Subcutaneous abdominal adipose tissue (tissue), 5 donors: ENCODE data around the gene NETO1.

Source experiments
- H3K27ac ChIP-seq: one replicate; pipeline ENCODE4 v1.7.0; 2013; ENCODE audit warnings: low read depth, mild to moderate bottlenecking, inconsistent platforms, low read length, moderate library complexity
- H3K27me3 ChIP-seq, 5 donors: one replicate each; pipeline ENCODE4 v1.7.0; 2013; ENCODE audit warnings: low read length in 5 of 5, inconsistent platforms in 1 of 5; ENCODE audit not compliant: control insufficient read depth in 5 of 5, insufficient read depth in 4 of 5
- H3K36me3 ChIP-seq, 5 donors: one replicate each; pipeline ENCODE4 v1.7.0; 2013; ENCODE audit warnings: low read length in 5 of 5; ENCODE audit not compliant: control insufficient read depth in 5 of 5, insufficient read depth in 5 of 5
- H3K4me1 ChIP-seq, 5 donors: one replicate each; pipeline ENCODE4 v1.7.0; 2013; ENCODE audit warnings: low read length in 5 of 5, mild to moderate bottlenecking in 3 of 5, moderate library complexity in 1 of 5; ENCODE audit not compliant: control insufficient read depth in 5 of 5, insufficient read depth in 5 of 5
- H3K4me3 ChIP-seq, 5 donors: one replicate each; pipeline ENCODE4 v1.7.0; 2013; ENCODE audit warnings: low read length in 5 of 5, low read depth in 1 of 5
- H3K9ac ChIP-seq, 5 donors: one replicate each; pipeline ENCODE4 v1.7.0; 2013; ENCODE audit warnings: low read length in 5 of 5, mild to moderate bottlenecking in 4 of 5, moderate library complexity in 3 of 5
- H3K9me3 ChIP-seq, 5 donors: one replicate each; pipeline ENCODE4 v1.7.0; 2013; ENCODE audit warnings: low read length in 5 of 5; ENCODE audit not compliant: control insufficient read depth in 5 of 5
- donor health status: healthy.
- donor health status: healthy.
- donor health status: healthy.
- donor health status: healthy.
- donor health status: healthy.

The NETO1 gene

DNA sequence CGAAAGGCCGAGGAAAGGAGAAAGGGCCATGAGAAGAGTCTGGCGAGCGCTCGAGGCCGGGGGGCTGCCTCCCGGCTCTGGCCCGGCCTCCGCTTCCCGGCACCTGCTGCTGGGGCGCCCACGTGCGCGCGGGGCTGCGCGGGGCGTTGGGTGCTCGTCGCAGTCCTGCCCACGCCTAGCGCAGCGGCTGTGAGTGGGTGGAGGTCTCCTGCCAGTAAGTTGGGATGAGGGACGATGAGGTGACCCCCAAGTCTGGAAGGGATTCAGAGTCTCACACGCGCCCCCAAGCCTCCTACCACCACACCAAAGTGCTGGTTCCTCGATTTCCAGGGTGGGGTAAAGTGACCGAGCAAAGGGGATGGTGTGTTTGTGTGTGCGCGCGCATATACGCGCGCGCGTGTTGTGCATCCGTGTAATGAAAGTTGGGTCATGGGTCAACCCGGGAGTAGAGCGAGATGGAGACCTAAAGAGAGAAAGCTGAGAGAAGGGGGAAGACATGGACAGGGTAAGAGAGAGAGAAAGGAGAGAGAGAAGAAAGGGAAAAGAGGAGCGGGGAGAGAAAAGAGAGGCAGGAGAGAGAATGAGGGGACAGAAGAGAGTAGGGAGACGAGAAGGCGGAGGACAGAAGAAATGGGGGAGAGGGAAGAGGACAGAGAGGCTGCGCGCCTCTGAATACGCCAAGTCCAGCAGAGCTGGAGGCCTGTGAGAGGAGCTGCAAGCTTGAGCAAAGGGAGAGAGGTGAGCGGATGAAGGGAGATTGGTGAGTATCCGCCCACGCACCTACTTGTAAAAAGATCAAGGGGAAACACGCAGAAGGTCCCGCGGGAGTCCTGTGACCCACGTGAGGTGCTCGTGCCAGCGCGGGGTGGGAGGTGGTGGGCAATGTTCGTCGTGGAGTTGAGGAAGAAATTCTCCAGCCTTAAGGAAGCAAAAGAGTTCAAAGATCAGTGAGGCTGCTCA is 1.7 kb upstream of the NETO1 start:
- no peak overlapping the region for H3K27ac ChIP-seq
- H3K36me3 ChIP-seq: no peaks in the 10 kb centered on the region
- peak overlapping the region in 3 of 5 donors; percentile 22 to 58 (median 57) for H3K4me3 ChIP-seq
- no peaks in the 10 kb centered on the region for H3K9me3 ChIP-seq
- H3K9ac ChIP-seq: no peak overlapping the region
- H3K4me1 ChIP-seq: peaks cover 0 to 23% (median 19%) of the 10 kb centered on the region in 5 donors
- peaks cover 7 to 26% (median 18%) of the 10 kb centered on the region in 5 donors for H3K27me3 ChIP-seq

DNA sequence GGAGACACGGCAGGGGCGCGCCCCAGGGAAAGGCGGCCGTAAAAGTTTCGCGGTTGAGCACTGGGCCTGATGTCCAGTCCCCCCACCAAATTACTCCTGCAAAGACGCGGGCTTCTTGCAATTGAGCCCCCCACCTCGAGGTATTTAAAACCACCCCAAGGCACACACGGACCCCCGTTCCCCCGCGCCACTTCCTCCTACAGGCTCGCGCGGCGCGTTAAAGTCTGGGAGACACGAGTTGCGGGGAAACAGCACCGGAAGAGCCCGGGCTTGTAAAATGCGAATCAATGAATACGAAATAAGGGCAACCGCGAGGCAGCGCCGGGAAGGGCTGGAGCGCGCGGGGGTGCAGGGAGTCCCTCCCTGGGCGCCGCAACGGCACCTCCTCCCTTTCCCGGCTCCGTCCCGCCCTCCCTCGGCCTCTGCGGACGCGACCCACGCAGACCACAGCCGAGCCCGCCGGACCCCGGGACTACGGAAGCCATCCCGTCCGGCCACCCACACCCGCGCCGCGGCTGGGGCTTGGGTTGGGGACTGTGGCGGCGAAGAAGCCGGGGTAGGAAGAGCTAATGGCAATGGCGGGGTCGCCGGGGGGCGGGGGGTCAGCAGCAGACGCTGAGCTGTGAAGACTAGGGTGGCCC is 918 bp upstream of the NETO1 start:
- Histone ChIP-seq H3K4me1 (peaks cover 0 to 23% (median 19%) of the 10 kb centered on the region in 5 donors), H3K27me3 (peaks cover 7 to 26% (median 18%) of the 10 kb centered on the region in 5 donors), H3K4me3 (peak overlapping the region in 4 of 5 donors; percentile 44 to 58 (median 54)), H3K36me3 (no peaks in the 10 kb centered on the region), H3K9ac (no peak overlapping the region), H3K27ac (no peak overlapping the region), H3K9me3 (no peaks in the 10 kb centered on the region)

DNA sequence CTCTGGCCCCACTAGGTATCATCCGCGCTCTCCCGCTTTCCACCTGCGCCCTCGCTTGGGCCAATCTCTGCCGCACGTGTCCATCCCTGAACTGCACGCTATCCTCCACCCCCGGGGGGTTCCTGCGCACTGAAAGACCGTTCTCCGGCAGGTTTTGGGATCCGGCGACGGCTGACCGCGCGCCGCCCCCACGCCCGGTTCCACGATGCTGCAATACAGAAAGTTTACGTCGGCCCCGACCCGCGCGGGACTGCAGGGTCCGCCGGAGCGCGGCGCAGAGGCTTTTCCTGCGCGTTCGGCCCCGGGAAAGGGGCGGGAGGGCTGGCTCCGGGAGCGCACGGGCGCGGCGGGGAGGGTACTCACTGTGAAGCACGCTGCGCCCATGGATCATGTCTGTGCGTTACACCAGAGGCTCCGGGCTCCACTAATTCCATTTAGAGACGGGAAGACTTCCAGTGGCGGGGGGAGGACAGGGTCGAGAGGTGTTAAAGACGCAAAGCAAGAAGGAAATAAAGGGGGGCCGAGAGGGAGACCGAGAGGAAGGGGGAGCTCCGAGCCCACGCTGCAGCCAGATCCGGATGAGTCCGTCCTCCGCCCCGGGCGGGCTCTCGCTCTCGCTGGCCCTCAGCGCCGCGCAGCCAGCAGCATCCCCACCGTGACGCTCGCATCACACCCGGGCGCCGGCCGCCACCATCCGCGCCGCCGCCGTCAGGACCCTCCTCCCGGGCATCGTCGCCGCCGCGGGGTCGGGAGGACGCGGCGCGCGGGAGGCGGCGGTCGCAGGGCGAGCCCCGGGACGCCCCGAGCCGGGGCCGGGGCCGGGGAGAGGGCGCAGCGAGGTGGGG is 664 bp downstream of the NETO1 start:
- Histone ChIP-seq H3K36me3 (no peaks in the 10 kb centered on the region), H3K27me3 (peaks cover 7 to 26% (median 18%) of the 10 kb centered on the region in 5 donors), H3K4me3 (peak overlapping the region in 3 of 5 donors; percentile 58 to 63 (median 59)), H3K9me3 (no peaks in the 10 kb centered on the region), H3K4me1 (peaks cover 0 to 23% (median 19%) of the 10 kb centered on the region in 5 donors), H3K27ac (no peak overlapping the region), H3K9ac (no peak overlapping the region)

DNA sequence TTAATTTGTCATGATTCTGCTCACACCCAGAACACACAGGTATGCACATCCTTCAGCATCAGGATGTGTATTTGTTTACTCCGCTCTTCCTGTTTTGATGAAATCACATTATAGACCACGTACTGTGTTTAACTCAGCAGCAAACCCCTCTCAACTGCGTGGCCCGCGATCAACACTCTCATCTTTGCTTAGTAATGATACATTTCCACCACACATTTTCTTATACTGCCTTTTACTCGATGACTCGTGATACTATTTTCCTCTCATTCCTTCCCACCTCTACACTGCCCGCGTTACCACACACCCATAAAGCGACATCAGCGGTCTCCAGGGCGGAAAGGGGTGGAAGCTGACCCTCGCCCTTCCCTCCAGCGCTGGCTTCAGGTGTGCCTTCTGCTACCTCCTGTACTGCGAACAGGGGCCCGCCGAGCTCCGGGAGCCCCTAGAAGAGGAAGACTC is 1.3 kb downstream of the NETO1 start:
- Histone ChIP-seq H3K4me3 (peak overlapping the region in 3 of 5 donors; percentile 57 to 63 (median 59)), H3K27me3 (peaks cover 7 to 26% (median 18%) of the 10 kb centered on the region in 5 donors), H3K27ac (no peak overlapping the region), H3K4me1 (peaks cover 0 to 23% (median 19%) of the 10 kb centered on the region in 5 donors), H3K9ac (no peak overlapping the region), H3K36me3 (no peaks in the 10 kb centered on the region), H3K9me3 (no peaks in the 10 kb centered on the region)

DNA sequence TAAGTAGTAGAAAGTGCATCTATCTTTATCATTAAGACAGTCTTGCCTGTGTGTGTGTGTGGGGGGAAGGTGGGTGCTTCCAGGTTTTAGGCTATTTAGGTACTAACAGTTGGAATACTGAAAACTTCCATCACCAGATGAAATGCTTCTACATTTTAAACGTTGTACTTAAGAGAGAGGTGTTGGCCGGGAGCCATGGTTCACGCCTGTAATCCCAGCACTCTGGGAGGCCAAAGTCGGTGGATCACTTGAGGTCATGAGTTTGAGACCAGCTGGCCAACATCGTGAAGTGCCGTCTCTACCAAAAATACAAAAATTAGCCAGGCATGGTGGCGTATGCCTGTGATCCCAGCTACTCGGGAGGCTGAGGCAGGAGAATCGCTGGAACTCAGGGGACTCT is 4.0 kb downstream of the NETO1 start:
- Histone ChIP-seq H3K36me3 (no peaks in the 10 kb centered on the region), H3K4me1 (peaks cover 0 to 18% (median 12%) of the 10 kb centered on the region in 5 donors), H3K27ac (no peak overlapping the region), H3K4me3 (no peak overlapping the region), H3K27me3 (peaks cover 3 to 16% (median 13%) of the 10 kb centered on the region in 5 donors), H3K9me3 (no peaks in the 10 kb centered on the region), H3K9ac (no peak overlapping the region)

- Histone ChIP-seq H3K27me3 (no peaks in the 10 kb centered on the region), H3K4me3 (no peak overlapping the region), H3K27ac (no peak overlapping the region)
Observed at GRCh38 chr18:72859088-72859487, 8.7 kb downstream of the NETO1 start.

DNA sequence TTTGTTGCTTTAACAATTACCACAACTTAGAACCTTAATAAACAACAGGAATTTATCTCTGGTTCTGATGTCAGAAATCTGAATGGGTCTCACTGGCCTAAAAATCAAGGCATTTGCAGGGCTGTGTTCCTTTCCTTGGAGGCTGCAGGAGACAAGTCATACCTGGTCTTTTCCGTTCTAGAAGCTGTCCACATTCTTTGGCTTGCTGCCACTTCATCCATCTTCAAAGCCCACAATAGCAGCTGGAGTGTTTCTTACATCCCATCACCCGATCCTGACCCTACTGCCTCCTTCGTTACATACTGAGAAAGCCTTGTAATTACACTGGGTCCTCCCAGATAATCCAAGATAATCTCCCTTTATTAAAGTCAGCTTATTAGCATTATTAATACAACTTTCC is 18.1 kb downstream of the NETO1 start:
- H3K27me3 ChIP-seq: no peaks in the 10 kb centered on the region
- no peaks in the 10 kb centered on the region for H3K4me1 ChIP-seq
- H3K4me3 ChIP-seq: no peak overlapping the region
- no peak overlapping the region for H3K27ac ChIP-seq
- no peaks in the 10 kb centered on the region for H3K9me3 ChIP-seq
- H3K36me3 ChIP-seq: no peaks in the 10 kb centered on the region
- no peak overlapping the region for H3K9ac ChIP-seq

More at GRCh38 chr18:72859088-72859487, 8.7 kb downstream of the NETO1 start:
- no peaks in the 10 kb centered on the region for H3K36me3 ChIP-seq
- no peak overlapping the region for H3K9ac ChIP-seq
- H3K4me1 ChIP-seq: no peaks in the 10 kb centered on the region
- no peaks in the 10 kb centered on the region for H3K9me3 ChIP-seq

GRCh38 chr18:72848503-72849237 is 19.1 kb downstream of the NETO1 start:
- no peak overlapping the region for H3K27ac ChIP-seq
- no peak overlapping the region for H3K9ac ChIP-seq
- no peaks in the 10 kb centered on the region for H3K9me3 ChIP-seq
- H3K36me3 ChIP-seq: no peaks in the 10 kb centered on the region
- no peaks in the 10 kb centered on the region for H3K27me3 ChIP-seq
- no peak overlapping the region for H3K4me3 ChIP-seq
- H3K4me1 ChIP-seq: no peaks in the 10 kb centered on the region

DNA sequence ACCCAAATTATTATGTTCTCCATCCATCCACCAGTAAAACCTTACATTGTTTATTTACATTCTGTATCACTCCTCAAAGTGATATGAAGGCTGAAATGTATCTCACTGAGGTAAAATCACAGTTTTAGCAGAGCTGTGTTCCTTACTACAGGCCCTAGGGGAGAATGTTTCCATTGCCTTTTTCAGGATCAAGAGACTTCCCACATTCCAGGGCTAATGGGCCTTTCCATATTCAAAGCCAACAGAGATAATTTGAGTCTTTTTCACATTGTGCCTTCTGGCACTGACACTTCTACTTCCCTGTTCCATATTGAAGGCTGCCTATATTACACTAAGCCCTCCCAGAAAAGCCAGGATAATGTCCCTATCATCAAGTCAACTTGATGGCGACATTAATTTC is 20.0 kb downstream of the NETO1 start:
- H3K4me1 ChIP-seq: no peaks in the 10 kb centered on the region
- no peak overlapping the region for H3K4me3 ChIP-seq
- no peak overlapping the region for H3K27ac ChIP-seq
- H3K9me3 ChIP-seq: no peaks in the 10 kb centered on the region
- no peaks in the 10 kb centered on the region for H3K27me3 ChIP-seq
- H3K9ac ChIP-seq: no peak overlapping the region
- H3K36me3 ChIP-seq: no peaks in the 10 kb centered on the region
